Pancreas (tissue), 10 donors: ENCODE measurements around the gene GNA14. TPM values are rescaled to one million over a fixed set of nuclear protein-coding genes. Genes with fewer than 3 reads are reported as not detected.

Experiments used
- ATAC-seq, 4 donors: fragments of 200-7000 bp; cut with Tn5 transposase; one replicate each; pipeline versions ENCODE4 v1.8.0 to v1.9.1; 2020; ENCODE audit warnings: mild to moderate bottlenecking in 4 of 4, moderate library complexity in 4 of 4
- DNase-seq, 6 donors: peaks; one replicate each; pipeline ENCODE4 v3.0.0-alpha.2; 2020
- FAIRE-seq: peaks from 2 replicates; lab custom pipeline; 2012; peaks lifted over from hg19 to GRCh38; lab: Jason Lieb, UNC
- H3K27ac ChIP-seq, 4 donors: fragments of 200-600 bp; sonication (generic); 1 replicate in 3 of 4; 2 replicates in 1 of 4; pipeline versions ENCODE4 v1.5.0 to v1.8.0; 2020
- H3K27me3 ChIP-seq, 4 donors: fragments of 200-600 bp; one replicate each; pipeline ENCODE4 v1.8.0; 2021
- H3K36me3 ChIP-seq, 3 donors: fragments of 200-600 bp; sonication (generic) in 1 of 3; one replicate each; pipeline versions ENCODE4 v1.5.0 to v1.8.0; 2020 to 2021
- H3K4me1 ChIP-seq, 3 donors: fragments of 200-600 bp; one replicate each; pipeline ENCODE4 v1.8.0; 2021
- H3K4me3 ChIP-seq, 4 donors: fragments of 200-600 bp; sonication (generic) in 2 of 4; one replicate each; pipeline versions ENCODE4 v1.5.0 to v1.8.0; 2020 to 2021
- H3K9me3 ChIP-seq, 4 donors: fragments of 200-600 bp; one replicate each; pipeline ENCODE4 v1.8.0; 2021
- CTCF ChIP-seq, 4 donors: fragments of 200-600 bp; sonication (generic) in 3 of 4; IDR thresholded peaks; one replicate each; pipeline versions ENCODE4 v1.5.0 to v1.8.0; 2021; ENCODE audit warnings: antibody characterized with exemption in 4 of 4
- WGBS, 2 donors: extraction: QIAGEN DNeasy Blood & Tissue Kit; methylation state at CpG; one replicate each; pipeline ENCODE4 v1.1.7; 2013; 5-methylcytosine and 5-hydroxymethylcytosine counted together
- intact Hi-C, 3 donors: fragments of 100-400 bp; cut with DNase I; formaldehyde crosslinking; loops; one replicate each; pipeline versions ENCODE4 v1.11.1 to v1.14.2; 2022
- polyA plus RNA-seq, 2 donors: library from polyadenylated mRNA; stranded (reverse); fragments of 200-250 nt; gene quantifications; one replicate each; pipeline ENCODE4 v1.2.3, GENCODE V29; 2013
- total RNA-seq, 6 donors: library from RNA; stranded (reverse); fragmentation: NEBNext Ultra II Directional in 4 of 6; extraction: Animal tissue kit (Norgen Biotek cat#: 25700) in 4 of 6; gene quantifications; one replicate each; pipeline versions ENCODE4 v1.2.1 to v1.2.4, GENCODE V29; 2021 to 2023
- donor health status: healthy with polysubstance abuse.
- donor health status: DM: no; HTN: no; CAD: no; lungs with moderate emphysema.
- donor health status: DM: no; HTN: no; CAD: no.
- donor health status: control.
- donor health status: control.
- donor health status: Bipolar disorder and iron deficiency.
- donor health status: DM: yes; HTN: yes; CAD: no.
- donor health status: DM: no; HTN: no; CAD: no.
- donor health status: DM: no; HTN: no; CAD: no.
- donor health status: DM: yes; HTN: yes; CAD: no.

The GNA14 gene
- total and polyA plus RNA-seq, 8 donors = 0.92 to 2.0 (median 1.5) TPM

GRCh38 chr9:77426712-77427111 is 221.4 kb downstream of the GNA14 start:
- H3K4me1 ChIP-seq = peaks cover 4 to 6% (median 5%) of the 10 kb centered on the region in 3 donors
- H3K27me3 ChIP-seq = no peaks in the 10 kb centered on the region
- H3K9me3 ChIP-seq = no peaks in the 10 kb centered on the region
- ATAC-seq (no peak), FAIRE-seq (no peak), DNase-seq (no peak)
- H3K27ac ChIP-seq = no peak overlapping the region
- WGBS, 2 donors = 46 to 61% methylated on average over 3 of the region's 3 CpGs
- no peak overlapping the region for H3K4me3 ChIP-seq
- TF ChIP-seq CTCF (IDR thresholded peaks at IDR 0.05) = no peak
- H3K36me3 ChIP-seq = no peaks in the 10 kb centered on the region
- intact Hi-C loops = no loop called here

GRCh38 chr9:77424993-77425392 is 223.1 kb downstream of the GNA14 start:
- DNase-seq = no peak
- Histone ChIP-seq H3K36me3 (no peaks in the 10 kb centered on the region), H3K4me3 (no peak overlapping the region), H3K9me3 (no peaks in the 10 kb centered on the region), H3K27ac (no peak overlapping the region), H3K4me1 (peaks cover 4 to 6% (median 5%) of the 10 kb centered on the region in 3 donors), H3K27me3 (no peaks in the 10 kb centered on the region)
- no peak for FAIRE-seq
- ATAC-seq = no peak
- intact Hi-C loops = no loop called here
- no peak for TF ChIP-seq CTCF (IDR thresholded peaks at IDR 0.05)
- 90 to 91% methylated on average over 2 of the region's 2 CpGs for WGBS, 2 donors

GRCh38 chr9:77423841-77424240 is 224.3 kb downstream of the GNA14 start:
- Histone ChIP-seq H3K9me3 (no peaks in the 10 kb centered on the region), H3K36me3 (no peaks in the 10 kb centered on the region), H3K4me3 (no peak overlapping the region), H3K27ac (no peak overlapping the region), H3K27me3 (no peaks in the 10 kb centered on the region), H3K4me1 (peaks cover 4 to 6% (median 5%) of the 10 kb centered on the region in 3 donors)
- intact Hi-C loops = no loop called here
- TF ChIP-seq CTCF (IDR thresholded peaks at IDR 0.05) = no peak
- 92 to 97% methylated on average over 3 of the region's 3 CpGs for WGBS, 2 donors
- no peak for DNase-seq
- no peak for FAIRE-seq
- no peak for ATAC-seq

- ATAC-seq = no peak
- DNase-seq = no peak
- Histone ChIP-seq H3K4me1 (peaks cover 4 to 6% (median 5%) of the 10 kb centered on the region in 3 donors), H3K27me3 (no peaks in the 10 kb centered on the region), H3K4me3 (no peak overlapping the region), H3K9me3 (no peaks in the 10 kb centered on the region), H3K27ac (no peak overlapping the region), H3K36me3 (no peaks in the 10 kb centered on the region)
- TF ChIP-seq CTCF (IDR thresholded peaks at IDR 0.05) = no peak
- FAIRE-seq = no peak
- intact Hi-C loops = no loop called here
- WGBS, 2 donors = 97% methylated on average over 3 of the region's 3 CpGs
These were observed 225.2 kb downstream of the GNA14 start for GRCh38 chr9:77422969-77423368.

GRCh38 chr9:77421506-77422265 is 226.4 kb downstream of the GNA14 start:
- H3K27me3 ChIP-seq = no peaks in the 10 kb centered on the region
- no peak overlapping the region for H3K4me3 ChIP-seq
- H3K36me3 ChIP-seq = no peaks in the 10 kb centered on the region
- no peak for TF ChIP-seq CTCF (IDR thresholded peaks at IDR 0.05)
- intact Hi-C loops = no loop called here
- H3K27ac ChIP-seq = no peak overlapping the region
- no peaks in the 10 kb centered on the region for H3K9me3 ChIP-seq
- DNase-seq = no peak
- no peak for FAIRE-seq
- H3K4me1 ChIP-seq = peaks cover 0 to 2% (median 2%) of the 10 kb centered on the region in 3 donors
- WGBS, 2 donors = 96 to 98% methylated on average over 10 of the region's 10 CpGs
- ATAC-seq = no peak
